Effector memory CD8-positive, alpha-beta T cell (primary cell): ENCODE results near the gene CCND2.

Experiments used
- ATAC-seq: fragments of 150-1000 bp; cut with Tn5 transposase; replicated peaks from 2 replicates; pipeline ENCODE4 v1.10.0; 2021; ENCODE audit warnings: mild to moderate bottlenecking, moderate library complexity
- DNase-seq, 3 experiments: peaks; one replicate each; pipeline ENCODE4 v3.0.0; 2021
- H3K27ac Mint-ChIP-seq, 2 donors: one replicate each; pipeline ENCODE4 v1.8.0; 2022; ENCODE audit warnings: mild to moderate bottlenecking in 2 of 2, mixed read lengths in 2 of 2, moderate library complexity in 2 of 2
- H3K27me3 Mint-ChIP-seq, 2 donors: one replicate each; pipeline ENCODE4 v1.8.0; 2022; ENCODE audit warnings: mixed read lengths in 2 of 2
- H3K36me3 Mint-ChIP-seq: one replicate; pipeline ENCODE4 v1.8.0; 2022; ENCODE audit warnings: mild to moderate bottlenecking, moderate library complexity, mixed read lengths; ENCODE audit not compliant: insufficient read depth
- H3K4me1 Mint-ChIP-seq, 2 donors: one replicate each; pipeline ENCODE4 v1.8.0; 2022; ENCODE audit warnings: low read depth in 2 of 2, mixed read lengths in 2 of 2
- H3K4me3 Mint-ChIP-seq, 2 donors: one replicate each; pipeline ENCODE4 v1.8.0; 2022; ENCODE audit warnings: mild to moderate bottlenecking in 2 of 2, mixed read lengths in 2 of 2, moderate library complexity in 2 of 2
- H3K9me3 Mint-ChIP-seq, 2 donors: one replicate each; pipeline ENCODE4 v1.8.0; 2022; ENCODE audit warnings: mixed read lengths in 2 of 2

Gene CCND2

DNA sequence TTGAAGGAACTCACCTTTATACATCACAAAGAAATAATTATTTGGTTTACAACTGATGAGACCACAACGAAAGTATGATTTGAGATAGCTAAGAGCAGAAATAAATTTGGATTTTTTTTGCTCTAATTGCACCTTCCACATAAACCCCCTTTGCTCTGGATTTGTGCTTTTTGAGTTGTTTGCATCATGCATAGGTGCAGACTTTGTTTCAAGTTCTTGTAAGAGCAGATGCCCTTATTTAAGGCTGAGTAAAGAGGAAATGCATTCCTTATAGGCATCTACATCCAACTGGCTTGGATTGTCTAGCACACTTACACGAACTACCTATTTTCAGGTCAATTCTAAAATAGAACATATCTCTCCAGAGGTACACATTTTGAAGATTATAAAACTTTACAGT is 6.6 kb upstream of the CCND2 start:
- ATAC-seq (no peak), DNase-seq (no peak)
- Mint-ChIP-seq H3K27ac (no peak overlapping the region), H3K9me3 (no peaks in the 10 kb centered on the region), H3K4me3 (no peak overlapping the region), H3K4me1 (peaks cover 15 to 16% of the 10 kb centered on the region in 2 donors), H3K27me3 (peaks cover 0 to 9% of the 10 kb centered on the region in 2 donors), H3K36me3 (peaks cover 26% of the 10 kb centered on the region)

DNA sequence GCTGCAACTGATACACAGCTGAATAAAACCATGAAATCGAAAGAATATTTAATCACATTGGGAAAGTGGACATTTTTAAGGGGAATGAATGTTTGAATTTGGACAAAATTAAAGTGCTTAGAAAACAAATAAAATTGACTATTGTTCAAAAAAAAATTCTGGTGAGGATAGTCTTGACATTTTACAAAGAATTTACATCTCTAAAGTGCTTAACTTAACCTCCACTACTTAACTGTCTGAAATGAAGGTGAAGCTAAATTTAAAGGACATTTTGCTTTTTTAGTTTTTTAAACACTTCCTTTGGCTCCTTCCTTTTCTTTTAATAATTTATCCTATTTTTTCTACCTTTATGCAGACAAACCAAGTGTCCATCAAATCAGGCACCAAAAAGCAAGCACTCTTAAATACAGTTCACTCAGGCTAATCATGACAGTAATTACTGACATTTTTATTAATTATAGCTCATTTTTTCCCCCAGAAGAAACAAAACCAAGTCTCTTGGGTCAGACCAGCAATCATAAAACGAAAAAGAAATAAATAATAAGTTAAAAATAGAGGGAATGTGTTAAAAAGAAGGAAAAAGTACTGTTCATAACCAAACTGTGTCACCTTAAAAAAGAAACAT is 5.7 kb upstream of the CCND2 start:
- Mint-ChIP-seq H3K4me3 (peak overlapping the region; percentile 96 to 99), H3K27me3 (peaks cover 0 to 9% of the 10 kb centered on the region in 2 donors), H3K27ac (peak overlapping the region in 1 of 2 donors; percentile 98), H3K36me3 (peaks cover 32% of the 10 kb centered on the region), H3K9me3 (no peaks in the 10 kb centered on the region), H3K4me1 (peaks cover 19 to 20% of the 10 kb centered on the region in 2 donors)
- no peak for DNase-seq
- no peak for ATAC-seq

DNA sequence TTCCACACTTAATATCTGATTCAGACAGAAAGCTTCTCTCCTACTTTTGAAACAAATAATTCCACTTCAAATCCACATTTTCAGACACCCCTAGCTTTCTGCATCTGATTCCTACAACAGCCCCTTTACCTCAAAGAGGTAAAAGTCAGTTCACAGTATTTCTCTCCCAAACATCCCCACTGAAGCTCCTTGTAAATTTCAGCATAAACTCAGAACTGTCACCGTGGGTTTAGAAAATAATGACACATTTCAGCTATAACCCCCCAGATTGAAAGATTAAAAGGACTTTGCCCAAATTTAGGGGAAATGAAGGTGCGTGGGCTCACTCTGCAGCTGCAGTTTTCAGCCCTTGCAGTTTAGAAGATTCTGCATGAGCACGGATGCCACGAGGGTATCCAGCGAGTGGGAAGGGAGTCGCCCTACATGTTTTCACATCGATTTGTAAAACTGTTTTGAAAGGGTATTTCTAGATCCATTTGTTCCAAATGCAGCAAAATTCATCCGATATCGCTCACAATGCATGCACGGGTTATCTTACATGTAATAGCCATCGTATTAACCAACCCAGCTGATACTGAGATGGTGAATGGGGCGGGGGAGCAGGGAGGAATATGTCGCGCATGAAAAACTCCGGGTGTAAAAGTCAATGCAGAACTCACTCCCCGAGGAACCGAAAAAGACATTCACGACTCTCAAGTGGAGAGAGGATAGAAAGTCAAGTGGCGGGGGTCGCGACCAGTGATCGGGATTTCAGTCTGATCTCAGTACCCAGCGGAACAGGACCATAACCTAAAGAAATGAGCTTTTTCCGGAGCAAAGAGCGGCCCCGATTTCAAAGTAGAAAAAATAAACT is 5.0 kb upstream of the CCND2 start:
- Mint-ChIP-seq H3K4me1 (peaks cover 25 to 26% of the 10 kb centered on the region in 2 donors), H3K36me3 (peaks cover 40% of the 10 kb centered on the region), H3K27ac (peak overlapping the region; percentile 98 to 99), H3K4me3 (peak overlapping the region; percentile 96 to 99), H3K9me3 (no peaks in the 10 kb centered on the region), H3K27me3 (peaks cover 0 to 9% of the 10 kb centered on the region in 2 donors)
- peak in 1 of 3 experiments; percentile 17 for DNase-seq
- ATAC-seq: no peak

DNA sequence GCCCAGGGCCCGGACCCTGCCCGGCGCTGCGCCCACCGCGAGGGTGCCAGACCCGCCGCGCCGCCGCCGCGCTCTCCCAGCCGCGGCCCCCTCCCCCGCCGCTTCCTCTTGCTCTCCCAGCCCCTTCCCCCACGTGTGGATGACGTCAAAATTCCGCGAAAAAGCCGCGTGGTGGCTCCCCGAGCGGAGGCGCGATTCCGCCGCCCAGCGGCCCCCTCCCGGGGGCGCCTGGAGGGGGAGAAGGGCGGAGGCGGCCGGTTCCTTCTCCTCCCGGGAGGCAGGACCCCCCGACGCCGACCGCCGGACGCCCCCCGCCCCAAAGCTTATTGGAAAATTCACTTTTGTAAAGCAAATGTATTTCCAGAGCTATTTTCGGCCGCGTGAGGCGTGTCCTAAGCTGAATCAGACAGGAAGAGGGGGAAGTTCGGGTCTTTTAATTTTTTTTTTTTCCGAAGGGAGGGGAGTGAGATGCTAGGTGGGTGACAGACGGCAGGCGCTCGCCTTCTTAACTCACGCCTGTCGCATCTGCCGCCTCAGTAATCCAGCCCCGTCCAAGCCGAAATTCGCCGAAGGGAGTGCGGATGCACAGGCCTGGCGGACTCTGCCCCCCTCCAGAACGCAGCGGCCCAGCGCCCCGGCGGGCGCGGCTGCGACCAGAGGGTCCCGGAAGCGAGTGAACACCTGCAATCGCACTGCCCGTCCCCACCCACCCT is 4.1 kb upstream of the CCND2 start:
- ATAC-seq (peak; percentile 48), DNase-seq (peak; percentile 89 to 93 (median 92))
- Mint-ChIP-seq H3K4me1 (peaks cover 27 to 28% of the 10 kb centered on the region in 2 donors), H3K27me3 (peaks cover 0 to 9% of the 10 kb centered on the region in 2 donors), H3K4me3 (peak overlapping the region; percentile 96 to 99), H3K36me3 (peaks cover 41% of the 10 kb centered on the region), H3K9me3 (no peaks in the 10 kb centered on the region), H3K27ac (peak overlapping the region; percentile 98 to 99)

DNA sequence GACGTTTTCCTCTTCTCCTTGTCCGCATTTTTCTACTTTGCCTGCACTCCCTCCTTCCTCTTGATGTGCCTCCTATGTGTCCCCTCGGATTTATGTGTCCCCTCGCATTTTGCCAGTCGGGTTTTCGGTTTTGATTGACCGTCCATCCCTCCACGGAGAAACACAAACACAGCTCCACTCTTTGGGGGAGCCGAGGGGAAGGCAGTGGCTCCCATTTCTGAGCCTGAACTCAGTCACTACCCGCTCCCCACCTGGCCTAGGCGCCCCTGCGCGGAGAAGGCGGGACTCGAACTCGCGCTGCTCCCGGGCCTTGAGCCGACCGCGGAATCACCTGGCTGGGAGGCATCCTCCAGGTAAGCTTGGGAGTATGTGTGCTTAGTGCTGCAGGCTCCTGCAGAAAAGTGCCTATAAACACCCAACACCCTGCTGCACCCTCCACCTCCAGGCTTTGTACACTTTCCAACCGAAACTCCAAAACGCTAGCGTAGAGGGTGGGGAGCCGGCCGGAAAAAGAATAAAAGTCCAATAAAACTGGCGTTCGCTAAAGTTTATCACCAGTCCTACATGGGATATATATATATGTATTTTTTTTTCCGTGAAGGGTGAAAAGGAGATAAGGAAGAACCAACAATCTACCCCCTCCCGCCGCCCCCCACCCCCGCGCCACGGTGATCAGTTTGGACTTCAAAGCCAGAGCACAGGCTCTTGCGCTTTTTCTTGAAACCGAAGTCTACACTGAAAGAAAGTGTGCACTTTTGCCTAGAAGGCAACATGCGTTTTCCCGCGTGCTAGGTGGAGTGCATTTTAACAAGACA is 3.3 kb upstream of the CCND2 start:
- no peak for DNase-seq
- H3K9me3 Mint-ChIP-seq: no peaks in the 10 kb centered on the region

DNA sequence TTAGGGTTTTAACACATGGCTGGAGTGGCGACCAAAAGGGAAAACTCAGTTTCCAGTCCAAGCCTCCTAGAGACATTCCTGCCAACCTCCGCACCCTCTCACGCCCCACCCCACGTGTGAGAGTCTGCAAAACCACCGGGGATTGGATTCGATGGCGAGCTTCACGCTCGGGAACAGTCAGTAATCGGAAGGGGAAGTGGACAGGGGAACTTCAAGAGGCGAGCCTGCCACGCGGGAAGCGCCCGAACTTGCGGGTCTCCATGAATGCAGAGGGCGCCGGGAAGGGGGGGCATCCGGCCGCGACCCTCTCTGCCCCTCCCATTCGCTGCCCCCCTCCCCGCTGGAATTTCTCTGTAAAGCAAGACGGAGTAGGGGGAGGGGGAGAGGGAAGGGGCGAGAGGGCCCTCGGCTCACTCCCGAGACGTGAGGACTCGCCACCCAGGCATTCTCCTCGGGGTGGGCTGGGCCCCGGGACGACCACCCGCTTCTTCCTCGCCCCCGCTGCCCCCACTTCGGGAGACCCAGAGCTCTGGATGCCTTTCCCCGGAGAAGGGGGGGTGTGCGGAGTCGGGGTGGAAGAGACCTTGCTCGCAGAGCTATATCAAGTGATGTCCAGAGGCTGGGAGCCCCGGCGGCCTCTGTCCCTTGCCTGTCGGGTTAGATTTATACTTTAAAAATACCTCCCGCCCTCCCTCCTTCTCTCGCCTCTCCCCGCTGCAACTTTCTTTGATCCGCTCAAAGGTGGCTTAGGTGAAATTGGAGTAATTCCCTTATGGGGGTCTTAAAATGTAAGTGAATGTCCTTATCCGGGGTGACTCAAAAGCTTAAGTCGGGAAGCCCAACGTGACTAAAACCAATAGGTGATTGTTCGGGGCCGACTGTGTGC is 2.5 kb upstream of the CCND2 start:
- peaks cover 52% of the 10 kb centered on the region for H3K36me3 Mint-ChIP-seq
- no peak for DNase-seq
- H3K27ac Mint-ChIP-seq: peak overlapping the region; percentile 98 to 99
- no peak for ATAC-seq
- H3K4me3 Mint-ChIP-seq: peak overlapping the region; percentile 96 to 99
- no peaks in the 10 kb centered on the region for H3K9me3 Mint-ChIP-seq
- H3K4me1 Mint-ChIP-seq: peaks cover 30 to 34% of the 10 kb centered on the region in 2 donors
- peaks cover 0 to 9% of the 10 kb centered on the region in 2 donors for H3K27me3 Mint-ChIP-seq

More for the DNA sequence above, 3.3 kb upstream of the CCND2 start:
- peaks cover 0 to 9% of the 10 kb centered on the region in 2 donors for H3K27me3 Mint-ChIP-seq
- peak overlapping the region; percentile 98 to 99 for H3K27ac Mint-ChIP-seq
- H3K4me1 Mint-ChIP-seq: peaks cover 27 to 28% of the 10 kb centered on the region in 2 donors
- no peak for ATAC-seq
- H3K4me3 Mint-ChIP-seq: peak overlapping the region; percentile 96 to 99
- peaks cover 43% of the 10 kb centered on the region for H3K36me3 Mint-ChIP-seq

DNA sequence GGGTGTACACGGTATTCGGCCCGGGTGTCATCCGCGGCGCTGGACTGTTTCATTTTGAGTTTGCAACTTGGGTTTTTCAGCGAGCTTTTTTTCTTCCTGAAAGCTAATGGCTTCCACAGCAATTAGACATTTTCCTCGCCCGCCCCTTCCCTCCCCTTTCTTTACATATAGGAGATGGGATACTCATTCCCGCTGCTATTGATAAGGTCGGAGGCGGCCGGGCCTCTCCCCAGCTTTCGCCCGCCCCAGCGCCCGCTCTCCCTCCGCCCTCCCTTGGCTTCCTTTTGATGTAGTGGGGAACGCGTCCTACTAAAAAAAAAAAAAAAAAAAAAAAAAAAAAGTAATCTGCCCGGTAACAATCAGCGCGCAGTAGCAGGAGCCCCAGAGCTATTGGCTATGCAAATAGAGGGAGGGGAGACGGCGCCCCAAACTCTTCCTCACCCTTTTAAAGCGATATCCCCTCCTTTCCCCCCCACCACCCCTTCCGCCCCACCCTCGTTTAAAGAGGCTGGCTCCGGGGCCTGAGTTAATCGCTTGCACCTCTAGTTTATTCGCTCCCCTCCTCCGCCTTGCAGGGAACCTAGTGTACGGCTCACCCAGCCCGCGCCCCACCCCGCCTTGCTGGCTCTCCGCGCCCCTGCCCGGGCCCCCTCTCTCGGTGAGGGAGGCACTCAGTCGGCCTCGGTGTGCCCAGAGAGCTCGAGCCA is 1.7 kb upstream of the CCND2 start:
- Mint-ChIP-seq H3K4me1 (peaks cover 36 to 42% of the 10 kb centered on the region in 2 donors), H3K36me3 (peaks cover 60% of the 10 kb centered on the region), H3K27me3 (peaks cover 0 to 9% of the 10 kb centered on the region in 2 donors), H3K4me3 (peak overlapping the region; percentile 96 to 99), H3K9me3 (no peaks in the 10 kb centered on the region), H3K27ac (peak overlapping the region; percentile 98 to 99)
- ATAC-seq: peak; percentile 51
- peak; percentile 74 to 82 (median 74) for DNase-seq

DNA sequence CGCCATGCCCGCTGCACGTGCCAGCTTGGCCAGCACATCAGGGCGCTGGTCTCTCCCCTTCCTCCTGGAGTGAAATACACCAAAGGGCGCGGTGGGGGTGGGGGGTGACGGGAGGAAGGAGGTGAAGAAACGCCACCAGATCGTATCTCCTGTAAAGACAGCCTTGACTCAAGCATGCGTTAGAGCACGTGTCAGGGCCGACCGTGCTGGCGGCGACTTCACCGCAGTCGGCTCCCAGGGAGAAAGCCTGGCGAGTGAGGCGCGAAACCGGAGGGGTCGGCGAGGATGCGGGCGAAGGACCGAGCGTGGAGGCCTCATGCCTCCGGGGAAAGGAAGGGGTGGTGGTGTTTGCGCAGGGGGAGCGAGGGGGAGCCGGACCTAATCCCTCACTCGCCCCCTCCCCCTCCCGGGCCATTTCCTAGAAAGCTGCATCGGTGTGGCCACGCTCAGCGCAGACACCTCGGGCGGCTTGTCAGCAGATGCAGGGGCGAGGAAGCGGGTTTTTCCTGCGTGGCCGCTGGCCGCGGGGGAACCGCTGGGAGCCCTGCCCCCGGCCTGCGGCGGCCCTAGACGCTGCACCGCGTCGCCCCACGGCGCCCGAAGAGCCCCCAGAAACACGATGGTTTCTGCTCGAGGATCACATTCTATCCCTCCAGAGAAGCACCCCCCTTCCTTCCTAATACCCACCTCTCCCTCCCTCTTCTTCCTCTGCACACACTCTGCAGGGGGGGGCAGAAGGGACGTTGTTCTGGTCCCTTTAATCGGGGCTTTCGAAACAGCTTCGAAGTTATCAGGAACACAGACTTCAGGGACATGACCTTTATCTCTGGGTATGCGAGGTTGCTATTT is 914 bp upstream of the CCND2 start:
- Mint-ChIP-seq H3K36me3 (peaks cover 68% of the 10 kb centered on the region), H3K4me1 (peaks cover 40 to 46% of the 10 kb centered on the region in 2 donors), H3K4me3 (peak overlapping the region; percentile 96 to 99), H3K27ac (peak overlapping the region; percentile 98 to 99), H3K9me3 (no peaks in the 10 kb centered on the region), H3K27me3 (peaks cover 0 to 9% of the 10 kb centered on the region in 2 donors)
- DNase-seq: peak; percentile 68 to 75 (median 73)
- peak; percentile 32 for ATAC-seq

DNA sequence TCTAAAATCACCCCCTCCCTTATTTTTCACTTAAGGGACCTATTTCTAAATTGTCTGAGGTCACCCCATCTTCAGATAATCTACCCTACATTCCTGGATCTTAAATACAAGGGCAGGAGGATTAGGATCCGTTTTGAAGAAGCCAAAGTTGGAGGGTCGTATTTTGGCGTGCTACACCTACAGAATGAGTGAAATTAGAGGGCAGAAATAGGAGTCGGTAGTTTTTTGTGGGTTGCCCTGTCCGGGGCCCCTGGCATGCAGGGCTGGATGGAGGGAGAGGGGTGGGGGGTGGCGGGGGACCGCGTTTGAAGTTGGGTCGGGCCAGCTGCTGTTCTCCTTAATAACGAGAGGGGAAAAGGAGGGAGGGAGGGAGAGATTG is 300 bp upstream of the CCND2 start:
- ATAC-seq: no peak
- peaks cover 74% of the 10 kb centered on the region for H3K36me3 Mint-ChIP-seq

DNA sequence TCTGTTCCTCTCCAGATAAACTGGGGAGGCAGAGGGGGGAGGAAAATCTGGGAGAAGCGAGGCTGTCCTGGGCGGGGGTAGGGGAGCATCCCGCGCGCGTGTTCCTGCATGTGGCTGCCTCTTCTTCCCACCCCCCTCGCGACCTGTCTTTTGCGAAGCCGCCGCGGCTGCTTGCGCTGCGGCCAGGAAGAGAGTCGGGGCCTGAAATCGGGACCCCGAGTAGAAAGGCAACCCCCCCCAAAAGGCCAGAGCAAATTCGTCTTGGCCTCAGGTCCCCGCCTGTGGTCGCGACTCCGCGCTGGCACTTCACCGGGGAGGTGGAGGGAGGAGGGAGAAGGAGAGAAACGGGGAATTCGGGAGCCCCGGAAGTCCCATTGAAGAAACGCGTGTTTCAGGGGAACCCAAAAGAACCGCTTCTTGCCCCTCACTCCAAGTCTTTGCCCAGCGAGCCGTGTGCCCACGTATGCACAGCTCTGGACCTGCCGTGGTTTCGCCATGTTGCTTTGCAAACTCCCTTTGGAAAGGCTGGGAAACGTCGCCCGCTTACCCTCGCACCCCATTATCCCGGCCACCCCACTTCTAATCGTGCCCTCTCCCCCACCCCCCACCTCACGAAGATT is 944 bp downstream of the CCND2 start:
- peaks cover 76% of the 10 kb centered on the region for H3K36me3 Mint-ChIP-seq
- H3K4me1 Mint-ChIP-seq: peaks cover 45 to 52% of the 10 kb centered on the region in 2 donors
- no peak for DNase-seq
- peak overlapping the region; percentile 96 to 99 for H3K4me3 Mint-ChIP-seq
- peak overlapping the region; percentile 98 to 99 for H3K27ac Mint-ChIP-seq
- H3K9me3 Mint-ChIP-seq: no peaks in the 10 kb centered on the region
- ATAC-seq: no peak
- no peaks in the 10 kb centered on the region for H3K27me3 Mint-ChIP-seq

More for the DNA sequence above, 300 bp upstream of the CCND2 start:
- Mint-ChIP-seq H3K27ac (peak overlapping the region; percentile 98 to 99), H3K4me1 (peaks cover 44 to 49% of the 10 kb centered on the region in 2 donors), H3K9me3 (no peaks in the 10 kb centered on the region), H3K27me3 (peaks cover 0 to 8% of the 10 kb centered on the region in 2 donors), H3K4me3 (peak overlapping the region; percentile 96 to 99)
- DNase-seq: no peak
